Measurements from ENCODE around the gene DSCAM. TPM values are rescaled to one million over a fixed set of nuclear protein-coding genes. Genes with fewer than 3 reads are reported as not detected.

DSCAM gene
- total RNA-seq, 4 donors from 2014 or later, result 0.04 to 0.06 TPM; not detected in 2

DNA sequence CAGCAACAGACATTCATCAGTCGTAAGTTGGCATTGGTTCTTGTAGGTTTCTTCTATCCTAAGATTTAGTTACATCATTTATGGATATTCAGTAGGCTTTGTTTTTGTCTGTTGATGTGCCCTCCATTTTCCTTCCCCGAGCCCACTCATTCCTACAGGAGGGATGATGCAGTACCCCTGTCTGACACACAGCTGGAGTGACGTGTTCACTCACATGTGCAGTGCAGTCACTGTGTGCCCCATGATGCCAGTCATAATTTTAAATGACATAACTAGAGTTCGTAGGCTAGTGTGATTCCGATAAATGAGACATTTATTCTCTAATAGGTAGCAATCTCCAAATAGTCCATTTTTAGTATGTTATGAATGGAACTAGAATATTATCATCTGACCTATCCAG is 438.4 kb downstream of the DSCAM start:
- intact Hi-C loops (cut with DNase I), result no loop called here

DNA sequence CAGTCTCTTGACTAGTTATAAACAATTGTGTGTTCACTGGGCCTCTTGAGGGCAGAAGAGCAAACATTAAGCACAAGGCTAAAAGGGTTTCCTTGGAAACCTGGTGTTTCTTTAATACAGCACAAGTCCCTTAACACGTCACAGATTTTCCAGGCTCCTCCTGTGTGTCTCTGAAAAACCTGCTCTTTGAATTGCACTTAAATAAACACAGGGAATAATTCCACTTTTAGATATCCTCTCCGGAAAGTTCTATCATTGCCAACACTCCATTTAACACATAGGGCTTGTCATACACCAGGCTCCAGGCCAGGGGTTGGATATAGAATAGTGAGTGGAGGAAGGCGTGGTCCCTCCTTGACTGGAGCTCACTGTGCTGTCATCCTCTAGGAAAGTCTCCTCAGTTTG is 442.6 kb downstream of the DSCAM start:
- 6 to 13% methylated on average over 3 of the region's 3 CpGs for WGBS, 2 donors
- intact Hi-C loops (cut with DNase I), result no loop called here

More for the DNA sequence above, 438.4 kb downstream of the DSCAM start:
- Histone ChIP-seq H3K36me3 (no peaks in the 10 kb centered on the region), H3K27me3 (no peaks in the 10 kb centered on the region), H3K4me1 (no peaks in the 10 kb centered on the region), H3K9me3 (no peaks in the 10 kb centered on the region), H3K27ac (no peak overlapping the region), H3K4me3 (no peak overlapping the region)
- no peak for TF ChIP-seq POLR2A (IDR thresholded peaks at IDR 0.05)
- TF ChIP-seq, protein P1, sequence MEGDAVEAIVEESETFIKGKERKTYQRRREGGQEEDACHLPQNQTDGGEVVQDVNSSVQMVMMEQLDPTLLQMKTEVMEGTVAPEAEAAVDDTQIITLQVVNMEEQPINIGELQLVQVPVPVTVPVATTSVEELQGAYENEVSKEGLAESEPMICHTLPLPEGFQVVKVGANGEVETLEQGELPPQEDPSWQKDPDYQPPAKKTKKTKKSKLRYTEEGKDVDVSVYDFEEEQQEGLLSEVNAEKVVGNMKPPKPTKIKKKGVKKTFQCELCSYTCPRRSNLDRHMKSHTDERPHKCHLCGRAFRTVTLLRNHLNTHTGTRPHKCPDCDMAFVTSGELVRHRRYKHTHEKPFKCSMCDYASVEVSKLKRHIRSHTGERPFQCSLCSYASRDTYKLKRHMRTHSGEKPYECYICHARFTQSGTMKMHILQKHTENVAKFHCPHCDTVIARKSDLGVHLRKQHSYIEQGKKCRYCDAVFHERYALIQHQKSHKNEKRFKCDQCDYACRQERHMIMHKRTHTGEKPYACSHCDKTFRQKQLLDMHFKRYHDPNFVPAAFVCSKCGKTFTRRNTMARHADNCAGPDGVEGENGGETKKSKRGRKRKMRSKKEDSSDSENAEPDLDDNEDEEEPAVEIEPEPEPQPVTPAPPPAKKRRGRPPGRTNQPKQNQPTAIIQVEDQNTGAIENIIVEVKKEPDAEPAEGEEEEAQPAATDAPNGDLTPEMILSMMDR (IDR thresholded peaks at IDR 0.05), result no peak
- 61 to 75% methylated on average over 5 of the region's 5 CpGs for WGBS, 2 donors
- no peak for DNase-seq

DNA sequence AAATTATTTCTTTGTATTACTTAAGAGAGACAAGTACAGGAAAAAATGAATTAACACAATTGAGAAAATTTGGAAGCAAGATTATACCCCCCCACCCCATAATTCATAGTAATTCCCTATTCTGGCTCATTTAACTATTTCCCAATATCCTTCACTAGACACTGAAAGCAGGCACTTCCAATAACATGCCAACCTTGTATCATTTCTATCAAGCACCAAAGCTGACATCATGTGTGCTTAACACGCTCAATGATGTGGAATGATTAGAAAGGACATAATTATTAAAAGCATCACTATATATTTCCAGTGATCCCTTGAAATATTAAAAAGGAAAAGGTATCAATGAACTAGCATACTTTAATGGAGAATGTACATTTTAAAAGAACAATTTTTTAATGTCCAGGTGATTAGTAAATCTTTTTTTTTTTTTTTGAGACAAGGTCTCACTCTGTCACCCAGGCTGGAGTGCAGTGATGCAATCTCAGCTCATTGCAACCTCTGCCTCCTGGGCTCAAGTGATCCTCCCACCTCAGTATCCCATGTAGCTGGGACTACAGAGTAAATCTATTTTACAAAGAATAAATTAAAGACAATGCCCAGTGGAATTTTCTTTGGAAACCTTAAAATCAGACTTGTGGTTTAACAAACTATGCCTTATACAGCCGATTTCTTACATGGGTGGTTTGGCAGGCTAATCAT is 443.9 kb downstream of the DSCAM start:
- no peak for TF ChIP-seq POLR2A (IDR thresholded peaks at IDR 0.05)
- TF ChIP-seq, protein P1 (IDR thresholded peaks at IDR 0.05), result no peak
- Histone ChIP-seq H3K4me1 (no peaks in the 10 kb centered on the region), H3K9me3 (peaks cover 0 to 7% (median 0%) of the 10 kb centered on the region in 3 donors), H3K27me3 (no peaks in the 10 kb centered on the region), H3K4me3 (no peak overlapping the region), H3K27ac (no peak overlapping the region), H3K36me3 (no peaks in the 10 kb centered on the region)
- 80 to 82% methylated on average over 2 of the region's 2 CpGs for WGBS, 2 donors
- intact Hi-C loops (cut with DNase I), result no loop called here
- no peak for DNase-seq

More for the DNA sequence above, 442.6 kb downstream of the DSCAM start:
- no peaks in the 10 kb centered on the region for H3K36me3 ChIP-seq
- no peak overlapping the region for H3K4me3 ChIP-seq
- TF ChIP-seq POLR2A (IDR thresholded peaks at IDR 0.05), result no peak
- TF ChIP-seq, protein P1 (IDR thresholded peaks at IDR 0.05), result no peak
- no peak for DNase-seq
- H3K4me1 ChIP-seq, result no peaks in the 10 kb centered on the region
- no peaks in the 10 kb centered on the region for H3K27me3 ChIP-seq
- H3K27ac ChIP-seq, result no peak overlapping the region
- H3K9me3 ChIP-seq, result peaks cover 0 to 7% (median 0%) of the 10 kb centered on the region in 3 donors

DNA sequence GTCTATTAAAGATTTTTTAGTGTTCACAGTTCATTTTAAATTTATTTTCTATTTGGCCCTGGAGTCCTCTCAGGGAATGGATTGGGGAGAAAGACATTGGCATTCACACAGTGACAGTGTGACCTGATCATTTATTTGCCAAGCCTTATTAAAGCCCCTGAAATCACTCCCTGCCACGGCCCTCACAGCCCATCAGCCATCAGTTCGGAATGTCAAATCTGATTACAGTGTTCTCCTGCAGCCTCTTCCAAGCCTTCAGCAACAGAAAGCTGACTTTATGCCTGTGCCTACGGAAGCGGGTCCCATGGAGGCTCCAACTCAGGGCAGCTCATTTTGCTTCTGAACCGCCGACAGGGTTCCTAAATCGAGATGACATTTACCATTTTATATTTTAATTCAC is 451.2 kb downstream of the DSCAM start:
- no peak overlapping the region for H3K4me3 ChIP-seq
- intact Hi-C loops (cut with DNase I), result no loop called here
- no peak for DNase-seq
- H3K9me3 ChIP-seq, result no peaks in the 10 kb centered on the region
- 87 to 91% methylated on average over 7 of the region's 7 CpGs for WGBS, 2 donors
- H3K27ac ChIP-seq, result no peak overlapping the region
- TF ChIP-seq, protein P1 (IDR thresholded peaks at IDR 0.05), result no peak
- no peak for TF ChIP-seq POLR2A (IDR thresholded peaks at IDR 0.05)
- H3K27me3 ChIP-seq, result no peaks in the 10 kb centered on the region
- no peaks in the 10 kb centered on the region for H3K36me3 ChIP-seq
- no peaks in the 10 kb centered on the region for H3K4me1 ChIP-seq

DNA sequence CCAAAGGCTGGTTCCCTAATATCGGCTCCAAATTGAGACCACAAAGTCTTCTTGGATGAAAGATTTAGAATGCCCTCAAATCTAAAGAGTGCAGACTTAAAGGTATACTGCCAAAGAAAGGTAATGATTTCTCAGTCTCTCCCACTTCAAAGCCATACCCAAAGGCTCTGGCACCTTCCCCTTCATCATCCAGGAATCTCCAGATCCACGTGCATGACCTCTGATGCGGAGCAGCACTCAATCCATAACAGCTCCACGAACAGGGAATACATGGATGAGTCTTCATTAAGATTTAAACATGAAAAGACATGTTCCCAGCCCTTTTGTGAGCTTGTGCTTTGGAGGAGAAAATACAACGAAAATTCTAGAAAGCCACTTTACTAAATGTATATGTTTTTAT is 453.9 kb downstream of the DSCAM start:
- Histone ChIP-seq H3K4me1 (no peaks in the 10 kb centered on the region), H3K9me3 (no peaks in the 10 kb centered on the region), H3K4me3 (no peak overlapping the region), H3K27me3 (no peaks in the 10 kb centered on the region), H3K36me3 (no peaks in the 10 kb centered on the region), H3K27ac (no peak overlapping the region)
- TF ChIP-seq, protein P1 (IDR thresholded peaks at IDR 0.05), result no peak
- TF ChIP-seq POLR2A (IDR thresholded peaks at IDR 0.05), result no peak
- DNase-seq, result no peak
- intact Hi-C loops (cut with DNase I), result no loop called here
- whole genome bisulfite sequencing, 2 donors, result 48 to 52% methylated on average over 5 of the region's 5 CpGs
